T-helper 2 cell treated with Interferon-gamma antibody and Interleukin-4, amounts not matched to agents 100 ng/mL and 5 ng/mL, for 36 hours (primary cell): ENCODE data around the gene NT5DC3. TPM values are rescaled to one million over a fixed set of nuclear protein-coding genes. Genes with fewer than 3 reads are reported as not detected.

ENCODE experiments used
- intact Hi-C: fragments of 100-400 bp; cut with micrococcal nuclease; formaldehyde crosslinking; loops from one replicate; pipeline ENCODE4 v1.15.1; 2023
- total RNA-seq: library from RNA; stranded (reverse); gene quantifications from 2 replicates; pipeline ENCODE4 v1.2.3, GENCODE V29; 2022

The NT5DC3 gene
- total RNA-seq, 1 donor from 2014 or later = 5.4 TPM

DNA sequence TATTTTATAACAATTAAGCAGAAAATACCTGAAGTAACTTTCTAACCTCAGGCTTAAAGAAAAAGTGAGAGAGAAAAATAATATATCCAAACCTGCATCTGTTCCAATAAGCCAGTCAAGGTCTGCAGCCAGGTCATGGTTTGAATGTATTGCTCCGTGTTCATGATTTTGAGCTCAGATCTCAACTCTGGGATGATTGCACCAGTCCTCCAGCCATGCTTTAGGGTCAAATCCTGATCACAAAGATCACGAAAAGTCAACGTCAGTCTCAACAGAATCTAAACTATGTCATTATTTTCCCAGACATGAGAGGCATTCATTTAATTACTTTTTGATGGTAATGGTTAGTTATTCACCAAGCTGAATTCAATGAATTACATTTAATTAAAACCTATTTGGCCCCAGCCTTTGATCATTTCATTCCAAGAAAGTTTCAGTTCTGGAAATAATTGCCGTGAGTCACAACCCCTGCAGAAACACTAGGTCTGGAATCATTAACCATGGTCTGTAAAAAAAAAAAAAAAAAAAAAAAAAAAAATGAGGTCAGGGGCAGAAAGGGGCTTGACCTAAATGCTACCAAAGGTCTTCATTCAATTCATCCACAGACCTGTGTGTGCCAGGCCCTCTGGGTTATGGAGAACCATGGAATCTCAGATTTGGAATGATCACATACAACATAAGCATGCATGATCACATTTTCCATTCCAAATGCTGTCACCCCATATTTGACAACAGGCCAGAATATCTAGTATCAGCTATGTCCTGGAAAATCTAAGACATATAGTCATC lies 55.6 kb downstream of the NT5DC3 start:
- intact Hi-C loops = no loop called here

DNA sequence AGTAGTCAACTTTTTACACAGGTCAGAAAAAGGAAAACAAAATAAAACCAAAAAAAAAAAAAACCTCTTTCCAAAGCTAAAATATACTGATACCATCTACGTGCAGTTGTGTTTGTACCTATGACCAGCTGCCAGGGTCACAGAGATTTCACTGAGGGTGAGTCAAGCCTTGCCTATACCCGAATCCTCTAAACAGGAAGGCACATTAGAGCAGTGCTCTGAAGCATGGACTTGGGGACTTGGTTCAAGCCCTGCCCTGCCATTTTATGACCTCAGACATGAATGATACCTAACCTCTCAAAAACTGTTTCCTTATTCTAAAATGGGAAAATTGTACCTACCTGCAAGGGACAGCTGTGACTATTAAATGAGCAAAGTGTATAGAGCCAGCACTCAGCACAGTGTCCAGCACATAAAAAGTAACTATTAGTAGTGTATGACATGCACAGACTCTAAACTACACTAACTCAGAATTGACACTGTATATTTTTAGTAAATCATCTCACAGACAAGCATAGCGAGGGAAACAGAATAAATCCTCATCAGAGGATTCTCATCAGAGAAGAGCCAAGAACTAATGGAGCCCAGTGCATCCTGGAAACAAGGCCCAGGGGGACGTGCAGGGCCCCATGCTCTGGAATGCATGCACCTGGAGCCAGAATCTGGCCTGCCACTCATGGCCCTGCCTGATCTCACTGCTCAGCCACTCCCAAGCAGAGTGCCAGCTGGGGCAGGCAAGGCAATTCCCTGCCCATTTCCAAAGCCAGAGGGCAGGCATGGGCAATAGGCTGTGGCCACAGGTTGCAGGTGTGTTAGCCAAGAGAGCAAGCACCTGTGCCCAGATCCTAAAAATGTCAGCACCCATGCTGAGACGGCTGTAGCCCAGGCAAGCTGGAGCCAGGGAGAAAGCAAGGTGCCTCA lies 57.0 kb downstream of the NT5DC3 start:
- intact Hi-C loops = no loop called here

DNA sequence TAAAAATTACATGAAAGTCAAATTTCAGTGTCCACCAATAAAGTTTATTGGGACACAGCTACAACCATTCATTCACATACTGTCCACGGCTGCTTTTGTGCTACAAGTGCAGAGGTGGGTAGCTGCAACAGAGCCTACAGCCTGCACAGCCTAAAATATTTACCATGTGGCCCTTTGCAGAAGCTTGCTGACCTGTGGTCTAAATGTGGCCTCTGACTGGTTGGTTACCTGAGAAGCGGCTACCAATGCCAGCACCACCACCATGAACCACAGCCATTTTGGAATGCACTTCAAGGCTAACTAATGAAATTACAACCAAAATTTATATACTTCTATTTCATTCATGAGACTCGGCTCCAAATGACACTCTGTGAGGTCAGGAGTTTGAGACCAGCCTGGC lies 58.6 kb downstream of the NT5DC3 start:
- intact Hi-C loops = no loop called here

DNA sequence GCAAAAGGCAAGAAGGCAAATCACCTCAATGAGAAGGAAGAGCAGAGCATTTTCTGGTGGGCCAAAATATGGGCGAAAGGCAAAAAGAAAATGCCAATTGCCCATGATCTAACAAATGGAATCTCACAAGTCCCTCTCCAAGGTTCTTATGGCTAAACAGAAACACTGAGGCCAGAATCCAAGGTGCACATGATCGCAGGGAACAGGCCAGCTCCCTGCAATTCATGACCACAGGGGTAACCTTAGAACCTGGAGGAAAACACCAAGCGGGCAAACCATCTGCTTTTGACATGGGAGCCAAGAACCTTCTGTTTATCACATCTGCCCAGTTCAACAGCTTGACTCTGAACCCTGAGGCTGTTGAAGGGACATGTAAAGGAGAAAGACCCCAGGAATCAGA lies 60.0 kb downstream of the NT5DC3 start:
- intact Hi-C loops = no loop called here

DNA sequence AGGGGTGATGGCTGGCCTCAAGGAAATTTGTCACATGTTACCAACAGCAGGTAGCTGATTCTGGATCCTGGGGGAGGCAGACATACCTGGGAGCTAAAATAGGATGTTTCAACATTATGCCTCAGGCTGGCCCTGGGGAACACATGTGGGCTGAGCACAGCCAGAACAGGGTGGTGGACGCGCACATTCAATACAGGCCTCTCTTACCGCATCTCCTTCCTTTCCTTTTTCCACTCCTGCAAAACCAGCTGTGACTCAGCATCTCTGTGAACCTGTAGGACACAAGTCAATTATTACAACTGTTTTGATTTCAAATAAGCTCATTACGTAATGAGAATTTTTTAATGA lies 61.0 kb downstream of the NT5DC3 start:
- intact Hi-C loops = no loop called here

DNA sequence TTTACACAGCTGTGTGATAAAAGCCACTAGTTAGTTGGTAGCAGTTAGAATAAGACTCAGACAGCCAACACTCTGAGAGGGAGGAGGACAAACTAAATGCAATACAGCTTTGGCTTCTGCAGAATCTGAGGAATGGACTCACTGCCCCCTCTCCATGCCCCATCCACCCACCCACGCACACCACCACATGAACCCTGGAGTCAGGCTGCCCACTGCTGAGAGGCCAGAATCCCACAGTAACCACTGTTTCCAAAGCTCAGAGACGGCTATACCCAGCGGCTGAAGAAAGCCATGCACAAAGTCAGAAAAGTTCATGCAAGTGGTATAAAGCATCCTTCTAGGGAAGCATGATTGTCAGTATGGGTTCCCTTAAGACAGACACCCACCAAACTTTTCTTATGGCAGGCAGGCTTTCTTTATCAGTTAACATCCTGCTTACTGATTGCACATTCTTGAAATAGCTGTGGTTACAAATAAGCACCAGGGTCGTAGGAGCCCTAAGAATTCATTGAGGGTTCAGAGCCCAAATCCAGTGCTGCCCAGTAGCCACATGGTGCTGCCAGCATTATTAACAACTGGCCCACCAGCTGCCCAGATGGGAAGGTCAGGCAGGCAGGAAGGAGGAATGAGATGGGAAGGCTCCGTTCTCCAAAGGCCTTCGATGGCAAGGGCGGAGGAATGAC lies 61.5 kb downstream of the NT5DC3 start:
- intact Hi-C loops = no loop called here

DNA sequence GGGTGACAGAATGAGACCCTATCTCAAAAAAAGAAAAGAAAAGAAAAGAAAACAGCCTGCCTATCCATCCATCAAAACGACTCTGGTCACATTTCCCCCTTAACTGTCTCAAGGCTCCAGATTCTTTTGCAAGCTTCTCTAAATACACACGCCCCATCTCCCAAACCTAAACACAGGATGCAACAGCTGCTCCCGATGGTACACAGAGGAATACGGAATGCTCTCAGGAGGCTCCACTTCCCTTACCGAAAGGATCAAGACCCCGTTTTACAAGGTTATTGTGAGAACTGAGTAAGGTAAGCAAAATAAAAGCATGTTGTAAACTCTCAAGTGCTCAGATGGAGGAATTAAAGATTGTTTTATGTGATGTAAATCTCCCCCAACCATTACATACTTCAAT lies 62.3 kb downstream of the NT5DC3 start:
- intact Hi-C loops = no loop called here

DNA sequence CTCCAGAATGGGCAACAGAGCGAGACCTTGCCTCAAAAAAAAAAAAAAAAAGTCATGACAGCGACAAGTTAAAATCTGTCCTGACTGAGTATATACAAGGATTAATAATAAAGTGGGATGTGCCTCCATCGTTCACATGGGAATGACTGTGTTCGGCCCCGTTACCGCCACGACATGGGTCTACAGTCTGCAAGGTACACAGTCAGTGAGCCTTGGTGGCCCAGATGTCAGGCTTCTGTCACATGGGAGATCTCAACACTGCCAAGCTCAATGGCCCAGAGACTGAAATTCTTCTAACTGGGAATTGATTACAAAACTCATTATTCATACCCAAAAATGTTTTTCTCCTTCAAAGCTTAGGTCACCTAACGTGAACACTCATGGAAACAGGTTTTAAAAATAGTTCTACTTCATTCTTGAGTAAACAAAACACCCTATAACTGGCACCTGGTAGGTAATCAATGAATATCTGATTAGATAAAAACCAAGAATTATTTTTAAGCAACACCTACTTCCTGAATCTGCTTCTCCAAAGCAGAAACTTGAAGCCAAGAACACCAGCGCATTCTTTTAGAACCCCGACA lies 66.0 kb downstream of the NT5DC3 start:
- intact Hi-C loops = no loop called here

DNA sequence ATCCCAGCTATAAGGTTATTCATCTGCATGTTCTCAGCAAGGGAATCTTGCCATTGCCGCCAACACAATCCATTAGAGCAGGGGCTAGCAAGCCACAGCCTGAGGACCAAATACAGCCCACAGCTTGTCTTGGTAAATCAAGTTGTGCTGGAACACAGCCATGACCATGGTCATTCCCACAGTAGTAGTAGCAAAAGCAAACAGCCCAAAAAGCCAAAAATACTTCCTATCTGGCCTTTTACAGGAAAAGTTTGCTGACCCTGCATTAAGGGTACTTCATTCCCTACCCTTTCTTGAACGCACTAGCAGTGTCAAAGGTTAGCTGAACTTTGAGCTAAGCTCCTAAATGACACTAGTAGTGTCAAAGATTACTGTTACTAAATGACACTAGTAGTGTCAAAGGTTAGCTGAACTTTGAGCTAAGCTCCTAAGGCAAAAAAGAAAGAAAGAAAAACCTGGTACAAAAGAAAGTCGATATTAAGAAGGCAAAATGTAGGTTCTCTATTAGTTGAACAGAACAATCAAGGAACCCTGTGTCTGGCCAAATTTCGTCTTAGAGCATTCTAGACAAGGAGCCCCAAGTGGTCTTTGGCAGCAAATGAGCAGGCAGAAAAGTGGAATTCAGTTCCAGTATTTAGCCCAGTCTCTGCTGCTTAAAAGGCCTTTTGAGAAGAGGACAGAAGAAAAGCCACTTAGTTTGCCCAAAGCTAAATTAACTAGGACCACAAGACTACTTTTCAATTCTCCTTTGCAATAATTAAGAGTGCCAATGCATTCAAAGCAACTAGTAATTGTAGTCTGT lies 67.7 kb downstream of the NT5DC3 start:
- intact Hi-C loops = no loop called here

DNA sequence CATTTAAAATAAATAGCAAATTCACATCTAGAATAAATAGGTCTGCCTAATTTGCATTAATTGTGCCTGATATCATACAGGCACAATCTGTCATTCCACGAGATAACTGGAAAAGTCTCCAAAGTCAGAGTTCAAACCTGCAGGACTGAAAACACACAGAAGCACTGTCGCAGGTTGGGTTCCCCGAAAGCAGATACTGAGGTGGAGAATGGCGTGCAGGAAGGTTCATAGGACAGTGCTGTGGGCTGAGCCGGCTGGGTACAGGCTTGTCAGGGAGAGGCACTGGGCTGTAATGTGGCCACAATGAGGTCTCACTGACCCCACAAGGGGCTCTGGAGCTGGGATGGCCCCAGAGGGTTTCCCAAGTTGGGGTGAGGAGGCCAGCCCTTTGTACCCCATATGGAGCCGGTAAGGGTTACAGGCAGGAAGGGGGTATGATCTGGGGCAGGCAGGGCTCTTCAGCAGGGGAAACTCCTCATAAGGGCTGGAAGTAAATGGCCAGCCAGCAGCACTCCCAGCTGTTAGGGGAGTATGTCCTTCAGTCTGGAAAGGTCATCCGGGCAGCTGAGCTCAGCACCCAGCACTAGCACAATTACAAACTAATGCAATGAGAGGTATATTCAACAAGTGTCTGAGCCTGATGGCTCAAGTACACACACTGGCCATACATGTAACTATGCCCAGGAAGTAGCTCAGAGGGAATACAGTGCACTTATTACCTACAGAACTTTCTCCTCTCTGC lies 68.5 kb downstream of the NT5DC3 start:
- intact Hi-C loops = no loop called here

DNA sequence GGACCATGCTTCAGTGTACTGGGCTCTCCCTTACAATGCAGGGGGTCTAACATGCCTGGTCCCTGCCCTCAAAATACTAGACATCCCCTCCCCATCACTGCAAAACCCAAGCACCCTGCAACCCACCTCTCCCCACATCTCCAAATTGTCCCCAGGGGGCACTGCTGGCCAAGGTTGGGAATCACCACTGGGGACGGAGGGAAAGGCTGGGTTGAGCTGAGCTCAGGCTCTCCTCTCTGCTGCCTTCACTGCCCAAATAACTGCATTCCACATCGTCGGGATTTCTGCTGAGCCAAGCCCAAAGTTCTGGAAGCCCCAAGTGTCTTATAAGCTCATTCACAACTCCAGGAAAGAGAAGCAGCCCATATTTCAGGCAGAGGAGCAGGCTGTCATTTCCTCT lies 69.6 kb downstream of the NT5DC3 start:
- intact Hi-C loops = no loop called here

DNA sequence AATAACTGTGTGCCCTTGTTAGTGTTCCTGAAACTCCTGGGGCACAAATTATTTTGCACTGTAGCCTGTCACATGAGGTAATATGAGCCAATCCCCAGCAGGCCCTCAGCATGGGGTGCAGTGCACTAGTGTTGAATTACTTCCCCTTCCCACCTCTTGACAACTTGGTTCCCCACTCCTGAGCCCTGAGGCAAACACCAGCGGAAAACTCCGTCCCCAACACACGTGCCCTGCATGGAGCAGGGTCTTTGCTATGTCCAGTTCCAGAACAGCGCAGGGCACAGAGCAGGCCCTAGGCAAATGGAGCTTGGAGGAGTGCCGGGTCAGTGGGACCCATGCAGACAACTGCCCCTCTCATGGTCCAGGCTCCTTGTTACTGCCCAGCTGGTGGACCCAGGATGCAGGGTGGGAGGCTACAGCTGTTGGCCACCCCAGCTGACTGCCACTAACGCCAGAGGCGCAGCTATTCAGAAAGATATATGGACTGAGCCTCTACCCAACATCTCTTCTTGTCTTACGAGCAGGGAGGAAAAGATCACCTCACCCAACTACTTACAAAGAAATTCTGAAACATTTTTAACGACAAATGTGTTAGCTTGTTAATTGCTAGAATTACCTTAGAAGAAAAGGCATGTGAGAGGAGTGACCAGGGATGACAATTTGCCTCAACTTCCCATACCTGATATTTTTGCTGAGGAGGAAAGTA lies 71.6 kb downstream of the NT5DC3 start:
- intact Hi-C loops = no loop called here

DNA sequence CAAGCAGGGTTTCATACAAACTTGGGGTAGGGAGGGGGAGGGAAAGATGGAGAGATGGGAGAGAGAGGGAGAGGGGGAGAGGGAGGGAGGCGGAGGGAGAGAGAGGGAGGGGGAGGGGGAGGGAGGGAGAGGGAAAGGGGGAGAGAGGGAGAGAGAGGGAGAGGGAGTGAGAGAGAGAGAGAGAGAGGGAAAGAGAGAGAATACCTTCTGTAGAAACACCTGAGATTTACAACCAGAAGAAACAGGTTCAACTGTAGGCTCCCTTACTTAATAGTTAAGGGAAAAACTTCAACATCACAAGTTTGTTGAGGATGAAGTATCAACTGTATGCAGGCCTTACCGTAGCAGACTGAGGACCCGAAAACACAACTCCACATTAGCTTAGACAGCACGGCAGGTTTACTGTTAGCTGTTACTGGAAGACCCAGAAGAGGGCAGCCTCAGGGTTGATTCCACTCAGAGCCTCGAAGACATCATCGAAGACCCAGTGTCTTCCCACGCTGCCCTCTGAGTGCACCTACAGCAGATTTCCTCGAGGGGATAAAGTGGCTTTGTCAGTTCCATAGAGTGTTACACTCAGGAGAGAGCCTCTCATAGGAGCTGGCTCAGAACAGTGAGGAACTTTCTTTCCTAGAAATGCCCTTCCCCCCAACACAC lies 72.4 kb downstream of the NT5DC3 start:
- intact Hi-C loops = no loop called here

DNA sequence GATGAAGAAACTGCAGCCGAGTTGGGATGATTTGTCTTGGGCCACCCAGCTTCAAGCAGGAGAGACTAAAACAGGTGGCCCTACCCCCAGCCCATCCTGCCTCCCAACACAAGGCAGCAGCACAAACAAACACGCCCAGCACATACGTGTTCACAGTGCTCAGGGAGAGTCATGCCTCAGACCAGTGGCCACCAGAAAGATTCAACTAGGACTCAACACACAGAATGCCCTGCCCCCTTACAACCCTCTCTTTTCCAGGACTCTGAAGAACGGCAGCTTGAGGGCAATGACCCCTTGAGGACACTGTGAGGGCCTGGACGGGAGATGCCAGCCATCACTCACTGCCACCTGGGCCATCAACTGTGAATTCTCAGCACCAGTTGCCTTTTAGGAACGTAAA lies 75.0 kb downstream of the NT5DC3 start:
- intact Hi-C loops = no loop called here

DNA sequence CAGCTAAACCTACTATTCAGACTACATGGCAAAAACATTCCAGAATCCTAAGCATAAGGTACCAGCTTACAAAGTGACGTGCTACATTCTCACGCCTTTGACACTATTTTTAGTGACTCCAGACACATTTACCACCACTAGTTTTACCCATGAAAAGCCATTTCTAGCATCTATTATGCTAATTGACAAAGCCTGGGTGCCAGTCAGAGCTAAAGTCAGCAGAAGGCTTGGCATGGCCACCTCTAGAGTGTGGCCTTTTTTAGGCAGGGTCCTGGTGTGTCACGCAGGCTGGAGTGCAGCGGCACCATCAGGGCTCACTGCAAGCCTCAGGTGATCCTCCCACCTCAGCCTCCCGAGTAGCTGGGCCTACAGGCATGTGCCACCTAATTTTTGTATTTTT lies 75.7 kb downstream of the NT5DC3 start:
- intact Hi-C loops = no loop called here

DNA sequence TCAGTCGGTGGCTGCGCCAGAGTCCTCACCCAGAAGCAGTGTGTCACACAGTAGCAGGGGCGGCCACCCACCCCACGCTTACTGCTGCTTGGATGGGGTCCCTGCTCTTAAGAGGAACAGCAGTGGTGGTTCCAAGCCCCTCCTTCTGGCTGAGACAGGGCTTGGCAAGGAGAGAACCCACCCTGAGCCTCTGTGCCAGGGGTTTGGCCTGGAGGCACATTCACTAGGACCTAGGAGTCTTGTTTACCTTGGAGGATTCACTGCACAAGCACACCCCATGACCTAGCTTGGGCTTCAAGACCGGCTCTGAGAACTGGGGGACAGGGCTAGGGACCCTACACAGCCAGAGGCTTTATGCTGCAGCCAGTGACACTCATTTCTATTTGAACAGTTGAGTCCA lies 78.6 kb downstream of the NT5DC3 start:
- intact Hi-C loops = no loop called here

DNA sequence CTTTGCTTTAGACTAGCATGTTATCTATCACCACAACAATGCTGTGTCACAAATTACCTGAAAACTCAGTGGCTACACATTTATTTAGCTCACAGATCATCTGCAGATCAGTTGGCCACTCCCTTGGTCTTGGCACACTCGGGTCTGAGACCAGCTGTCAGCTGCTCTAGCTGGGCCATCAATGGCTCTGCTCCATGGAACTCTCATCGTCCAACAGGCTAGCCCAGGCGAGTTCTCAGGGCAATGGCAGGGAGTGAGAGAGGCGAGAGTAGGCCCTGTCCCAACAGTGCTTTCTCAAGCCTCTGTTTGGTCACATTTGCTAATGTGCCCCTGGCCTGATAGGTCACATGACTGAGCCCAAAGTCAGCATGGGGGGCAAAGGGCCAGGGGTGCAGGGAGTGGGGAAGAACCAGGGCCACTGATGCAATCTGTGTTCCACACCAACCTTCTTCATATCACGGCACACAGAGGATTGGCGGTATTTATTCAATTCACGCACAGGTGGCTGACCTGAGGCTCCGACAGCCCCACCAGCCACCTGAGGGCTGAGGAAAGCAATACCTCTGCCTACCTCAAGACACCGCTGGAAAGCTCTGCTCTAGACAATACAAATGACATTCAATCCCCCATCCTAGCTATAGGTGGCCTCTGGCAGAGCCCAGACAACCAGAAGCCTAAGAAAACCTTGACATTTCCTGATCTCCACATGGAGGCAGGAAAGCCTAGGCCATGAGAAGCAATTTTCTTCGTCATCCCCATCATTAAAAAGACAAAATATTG lies 82.5 kb downstream of the NT5DC3 start:
- intact Hi-C loops = no loop called here

DNA sequence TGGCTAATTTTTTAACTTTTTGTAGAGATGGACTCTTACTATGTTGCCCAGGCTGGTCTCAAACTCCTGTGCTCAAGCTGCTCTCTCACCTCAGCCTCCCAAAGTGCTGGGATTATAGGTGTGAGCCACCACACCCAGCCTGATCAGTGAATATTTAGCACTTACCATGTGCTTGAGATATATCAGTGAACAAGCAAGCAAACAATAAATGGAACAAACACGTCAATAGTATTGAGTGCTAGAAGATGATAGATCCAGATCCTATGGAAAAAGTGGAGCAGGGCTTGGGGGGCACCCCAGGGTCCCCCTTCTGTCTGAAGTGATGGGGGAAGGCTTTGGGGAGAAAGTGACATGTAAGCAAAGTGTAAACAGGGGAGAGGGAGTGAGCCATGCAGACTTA lies 83.8 kb downstream of the NT5DC3 start:
- intact Hi-C loops = no loop called here
